ENCODE data around the gene KLRK1.

DNA sequence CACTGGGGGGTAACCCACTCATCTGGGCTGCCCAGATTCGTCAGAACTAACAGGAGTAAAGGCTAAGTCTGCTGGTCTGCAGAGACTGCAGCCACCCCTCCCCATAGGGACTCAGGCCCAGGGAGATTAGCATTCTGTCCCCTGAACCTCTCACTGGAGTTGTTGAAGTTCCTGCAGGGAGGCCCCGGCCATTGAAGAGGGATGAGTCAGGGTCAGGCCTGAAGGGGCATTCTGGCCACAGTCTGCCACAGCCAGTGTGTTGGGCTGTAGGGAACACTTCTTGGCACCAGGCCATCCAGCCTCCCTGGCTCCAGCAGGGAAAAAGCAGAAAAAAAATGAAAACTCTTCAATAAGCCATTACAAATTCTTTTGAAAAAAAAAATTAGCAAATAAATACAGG, 35.3 kb downstream of the KLRK1 start:
- TF ChIP-seq POLR2A (IDR thresholded peaks at IDR 0.05; ENCODE audit: borderline replicate concordance, extremely low read depth, insufficient read depth, insufficient read length) (no peak), EZH2phosphoT487 (IDR thresholded peaks at IDR 0.05; ENCODE audit: borderline replicate concordance) (no peak), EZH2 (IDR thresholded peaks at IDR 0.05) (no peak)
- TF ChIP-seq, protein P1, sequence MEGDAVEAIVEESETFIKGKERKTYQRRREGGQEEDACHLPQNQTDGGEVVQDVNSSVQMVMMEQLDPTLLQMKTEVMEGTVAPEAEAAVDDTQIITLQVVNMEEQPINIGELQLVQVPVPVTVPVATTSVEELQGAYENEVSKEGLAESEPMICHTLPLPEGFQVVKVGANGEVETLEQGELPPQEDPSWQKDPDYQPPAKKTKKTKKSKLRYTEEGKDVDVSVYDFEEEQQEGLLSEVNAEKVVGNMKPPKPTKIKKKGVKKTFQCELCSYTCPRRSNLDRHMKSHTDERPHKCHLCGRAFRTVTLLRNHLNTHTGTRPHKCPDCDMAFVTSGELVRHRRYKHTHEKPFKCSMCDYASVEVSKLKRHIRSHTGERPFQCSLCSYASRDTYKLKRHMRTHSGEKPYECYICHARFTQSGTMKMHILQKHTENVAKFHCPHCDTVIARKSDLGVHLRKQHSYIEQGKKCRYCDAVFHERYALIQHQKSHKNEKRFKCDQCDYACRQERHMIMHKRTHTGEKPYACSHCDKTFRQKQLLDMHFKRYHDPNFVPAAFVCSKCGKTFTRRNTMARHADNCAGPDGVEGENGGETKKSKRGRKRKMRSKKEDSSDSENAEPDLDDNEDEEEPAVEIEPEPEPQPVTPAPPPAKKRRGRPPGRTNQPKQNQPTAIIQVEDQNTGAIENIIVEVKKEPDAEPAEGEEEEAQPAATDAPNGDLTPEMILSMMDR (IDR thresholded peaks at IDR 0.05 in 2 of 3, conservative IDR thresholded peaks at IDR 0.05 in 1 of 3; ENCODE audit: borderline replicate concordance in 1 of 3, insufficient read depth in 1 of 3, low read depth in 2 of 3, low read length in 2 of 3) = no peak

Data from HCT116 (cell line).